ENCODE results near the gene CRTAP. TPM values are rescaled to one million over a fixed set of nuclear protein-coding genes. Genes with fewer than 3 reads are reported as not detected.

The CRTAP gene
- total RNA-seq, 1 experiment from 2014 or later, result 99.3 TPM

DNA sequence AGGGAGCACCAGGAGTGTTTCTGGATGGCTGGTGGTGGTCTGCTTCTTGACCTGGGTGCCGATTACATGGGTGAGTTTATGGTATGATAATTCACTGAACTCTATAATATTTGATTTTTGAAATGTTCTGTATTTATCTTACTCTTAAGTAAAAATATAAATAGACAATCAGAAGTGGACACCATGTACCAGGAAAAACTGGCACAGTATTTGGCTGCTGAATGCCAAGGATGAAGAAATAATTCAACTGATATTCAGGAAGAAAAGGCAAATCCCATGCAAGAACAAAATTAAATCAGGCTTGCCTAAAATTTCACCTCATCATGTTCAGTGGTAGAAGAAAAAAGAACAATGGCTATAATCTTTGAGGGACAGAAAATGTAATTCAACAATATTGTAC is 51.6 kb downstream of the CRTAP start:
- TF ChIP-seq SIN3A (IDR thresholded peaks at IDR 0.05; ENCODE audit: borderline replicate concordance, insufficient read depth, low read depth, low read length) (no peak), TCF7L2 (IDR thresholded peaks at IDR 0.05; ENCODE audit: low read depth, low read length) (no peak), POLR2AphosphoS5 (IDR thresholded peaks at IDR 0.05; ENCODE audit: low read depth, low read length) (no peak)
- TF ChIP-seq, protein P1, sequence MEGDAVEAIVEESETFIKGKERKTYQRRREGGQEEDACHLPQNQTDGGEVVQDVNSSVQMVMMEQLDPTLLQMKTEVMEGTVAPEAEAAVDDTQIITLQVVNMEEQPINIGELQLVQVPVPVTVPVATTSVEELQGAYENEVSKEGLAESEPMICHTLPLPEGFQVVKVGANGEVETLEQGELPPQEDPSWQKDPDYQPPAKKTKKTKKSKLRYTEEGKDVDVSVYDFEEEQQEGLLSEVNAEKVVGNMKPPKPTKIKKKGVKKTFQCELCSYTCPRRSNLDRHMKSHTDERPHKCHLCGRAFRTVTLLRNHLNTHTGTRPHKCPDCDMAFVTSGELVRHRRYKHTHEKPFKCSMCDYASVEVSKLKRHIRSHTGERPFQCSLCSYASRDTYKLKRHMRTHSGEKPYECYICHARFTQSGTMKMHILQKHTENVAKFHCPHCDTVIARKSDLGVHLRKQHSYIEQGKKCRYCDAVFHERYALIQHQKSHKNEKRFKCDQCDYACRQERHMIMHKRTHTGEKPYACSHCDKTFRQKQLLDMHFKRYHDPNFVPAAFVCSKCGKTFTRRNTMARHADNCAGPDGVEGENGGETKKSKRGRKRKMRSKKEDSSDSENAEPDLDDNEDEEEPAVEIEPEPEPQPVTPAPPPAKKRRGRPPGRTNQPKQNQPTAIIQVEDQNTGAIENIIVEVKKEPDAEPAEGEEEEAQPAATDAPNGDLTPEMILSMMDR (IDR thresholded peaks at IDR 0.05), result no peak
- in situ Hi-C loops (cut with HindIII; ENCODE audit: low pct_unique_long_range_greater_than_20kb, low sequenced_read_pairs) (no loop called here), intact Hi-C loops (cut with micrococcal nuclease; ENCODE audit: unreplicated experiment) (no loop called here)
- Histone ChIP-seq H3K4me3 (ENCODE audit: low read depth in 2 of 2, low read length in 2 of 2) (no peak overlapping the region), H3K9me3 (ENCODE audit: control insufficient read depth, insufficient read depth, low read depth, low read length) (no peaks in the 10 kb centered on the region), H3K27ac (ENCODE audit: low read length) (no peak overlapping the region), H3K36me3 (ENCODE audit: control insufficient read depth, insufficient read depth, low read length) (no peaks in the 10 kb centered on the region), H3K4me1 (ENCODE audit: control insufficient read depth, insufficient read depth, low read length) (no peaks in the 10 kb centered on the region), H3K27me3 (ENCODE audit: control insufficient read depth, insufficient read depth, low read length) (no peaks in the 10 kb centered on the region)
- no peak for ATAC-seq
- ChIA-PET CTCF (no interaction called here), POLR2A (no interaction called here)
- no peak for DNase-seq (ENCODE audit: low read depth, low spot score)
- BruUV-seq (replicated peaks), result no TSS peak

- no peaks in the 10 kb centered on the region for H3K36me3 ChIP-seq (ENCODE audit: control insufficient read depth, insufficient read depth, low read length)
- no peak for DNase-seq (ENCODE audit: low read depth, low spot score)
- no peak overlapping the region for H3K27ac ChIP-seq (ENCODE audit: low read length)
- TF ChIP-seq SIN3A (IDR thresholded peaks at IDR 0.05; ENCODE audit: borderline replicate concordance, insufficient read depth, low read depth, low read length), result no peak
- no TSS peak for BruUV-seq (replicated peaks)
- ATAC-seq, result no peak
- POLR2A ChIA-PET, result no interaction called here
- no peaks in the 10 kb centered on the region for H3K9me3 ChIP-seq (ENCODE audit: control insufficient read depth, insufficient read depth, low read depth, low read length)
- H3K4me1 ChIP-seq (ENCODE audit: control insufficient read depth, insufficient read depth, low read length), result no peaks in the 10 kb centered on the region
- CTCF ChIA-PET, result no interaction called here
- intact Hi-C loops (cut with micrococcal nuclease; ENCODE audit: unreplicated experiment), result no loop called here
- no peaks in the 10 kb centered on the region for H3K27me3 ChIP-seq (ENCODE audit: control insufficient read depth, insufficient read depth, low read length)
- no peak overlapping the region for H3K4me3 ChIP-seq (ENCODE audit: low read depth in 2 of 2, low read length in 2 of 2)
- in situ Hi-C loops (cut with HindIII; ENCODE audit: low pct_unique_long_range_greater_than_20kb, low sequenced_read_pairs), result no loop called here
Measured at GRCh38 chr3:33166095-33166494, 52.3 kb downstream of the CRTAP start.

DNA sequence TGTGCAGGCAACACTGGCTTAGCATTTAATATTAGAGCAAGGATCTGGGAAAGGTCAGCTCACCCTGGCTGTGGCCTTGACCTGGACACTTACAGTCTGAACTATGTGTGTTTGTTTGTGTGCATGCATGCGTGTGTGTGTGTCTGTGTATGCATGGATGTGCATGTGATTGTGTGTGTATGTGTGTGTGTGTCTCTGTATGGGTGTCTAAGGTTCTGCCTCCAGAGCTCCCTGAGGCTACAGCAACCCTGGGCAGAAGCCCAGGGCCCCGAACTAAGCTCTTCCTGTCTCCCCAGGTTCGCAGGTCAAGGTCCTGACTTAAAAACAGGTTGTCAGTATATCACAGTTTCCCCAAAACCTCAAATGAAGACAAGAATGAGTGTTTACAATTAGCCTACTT is 53.5 kb downstream of the CRTAP start:
- no peaks in the 10 kb centered on the region for H3K9me3 ChIP-seq (ENCODE audit: control insufficient read depth, insufficient read depth, low read depth, low read length)
- H3K4me3 ChIP-seq (ENCODE audit: low read depth in 2 of 2, low read length in 2 of 2), result no peak overlapping the region
- in situ Hi-C loops (cut with HindIII; ENCODE audit: low pct_unique_long_range_greater_than_20kb, low sequenced_read_pairs) (no loop called here), intact Hi-C loops (cut with micrococcal nuclease; ENCODE audit: unreplicated experiment) (no loop called here)
- H3K4me1 ChIP-seq (ENCODE audit: control insufficient read depth, insufficient read depth, low read length), result no peaks in the 10 kb centered on the region
- no peak overlapping the region for H3K27ac ChIP-seq (ENCODE audit: low read length)
- H3K36me3 ChIP-seq (ENCODE audit: control insufficient read depth, insufficient read depth, low read length), result no peaks in the 10 kb centered on the region
- BruUV-seq (replicated peaks), result no TSS peak
- ChIA-PET POLR2A (no interaction called here), CTCF (no interaction called here)
- TF ChIP-seq POLR2AphosphoS5 (IDR thresholded peaks at IDR 0.05; ENCODE audit: low read depth, low read length) (no peak), SIN3A (IDR thresholded peaks at IDR 0.05; ENCODE audit: borderline replicate concordance, insufficient read depth, low read depth, low read length) (no peak)
- ATAC-seq, result no peak
- H3K27me3 ChIP-seq (ENCODE audit: control insufficient read depth, insufficient read depth, low read length), result no peaks in the 10 kb centered on the region
- no peak for DNase-seq (ENCODE audit: low read depth, low spot score)

DNA sequence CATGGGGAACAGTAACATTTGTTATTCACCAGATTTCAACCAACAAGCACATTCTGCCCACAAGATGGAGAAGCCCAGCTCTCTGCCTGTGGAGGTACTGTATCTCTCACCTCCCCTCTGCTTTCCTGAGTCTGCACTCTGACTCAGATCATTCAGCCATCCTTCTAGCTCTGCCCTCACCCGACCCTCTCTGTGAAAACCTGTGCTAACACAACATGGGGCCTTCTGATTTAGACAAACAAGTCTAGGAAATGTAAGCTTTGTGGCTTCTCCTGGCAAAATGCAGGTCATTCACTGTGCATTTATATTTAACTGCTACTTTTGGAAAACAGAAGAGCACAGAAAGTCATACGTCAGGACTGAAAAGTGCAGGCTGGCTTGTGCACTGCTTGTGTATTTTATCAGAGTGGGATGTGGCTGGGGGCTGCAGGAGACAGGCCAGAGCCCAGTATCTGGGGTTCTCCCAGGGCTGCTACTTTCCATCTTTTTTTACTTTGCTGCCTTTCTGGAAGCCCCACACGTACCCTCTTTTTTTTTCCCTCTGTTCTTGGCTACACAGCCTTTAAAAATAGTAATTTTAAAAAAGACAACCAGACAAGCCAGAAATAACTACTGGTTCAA is 54.0 kb downstream of the CRTAP start:
- Histone ChIP-seq H3K27me3 (ENCODE audit: control insufficient read depth, insufficient read depth, low read length) (no peaks in the 10 kb centered on the region), H3K4me1 (ENCODE audit: control insufficient read depth, insufficient read depth, low read length) (no peaks in the 10 kb centered on the region), H3K36me3 (ENCODE audit: control insufficient read depth, insufficient read depth, low read length) (no peaks in the 10 kb centered on the region), H3K9me3 (ENCODE audit: control insufficient read depth, insufficient read depth, low read depth, low read length) (no peaks in the 10 kb centered on the region), H3K4me3 (ENCODE audit: low read depth in 2 of 2, low read length in 2 of 2) (no peak overlapping the region), H3K27ac (ENCODE audit: low read length) (no peak overlapping the region)
- ChIA-PET CTCF (no interaction called here), POLR2A (no interaction called here)
- ATAC-seq (no peak), DNase-seq (ENCODE audit: low read depth, low spot score) (no peak)
- no TSS peak for BruUV-seq (replicated peaks)
- no peak for TF ChIP-seq REST (IDR thresholded peaks at IDR 0.05; ENCODE audit: insufficient read depth in 1 of 2, low read depth in 2 of 2, low read length in 1 of 2)
- TF ChIP-seq SIN3A (IDR thresholded peaks at IDR 0.05; ENCODE audit: borderline replicate concordance, insufficient read depth, low read depth, low read length), result no peak
- TF ChIP-seq POLR2AphosphoS5 (IDR thresholded peaks at IDR 0.05; ENCODE audit: low read depth, low read length), result no peak
- intact Hi-C loops (cut with micrococcal nuclease; ENCODE audit: unreplicated experiment) (no loop called here), in situ Hi-C loops (cut with HindIII; ENCODE audit: low pct_unique_long_range_greater_than_20kb, low sequenced_read_pairs) (no loop called here)
